MM.1S (cell line): ENCODE measurements around the gene DSCAML1.

Experiments used
- EZH2 ChIP-seq: fragments of 300-600 bp; sonication (generic); optimal IDR thresholded peaks from 2 replicates; pipeline ENCODE3; 2017; ENCODE audit warnings: low read depth, mild to moderate bottlenecking, antibody characterized with exemption, low read length, mixed read lengths
- TF ChIP-seq, protein P1 (sequence below): fragments of 300-600 bp; sonication (generic); IDR thresholded peaks from 2 replicates; pipeline ENCODE4 v1.5.1; 2016; ENCODE audit warnings: antibody characterized with exemption, low read length, mixed read lengths

DNA sequence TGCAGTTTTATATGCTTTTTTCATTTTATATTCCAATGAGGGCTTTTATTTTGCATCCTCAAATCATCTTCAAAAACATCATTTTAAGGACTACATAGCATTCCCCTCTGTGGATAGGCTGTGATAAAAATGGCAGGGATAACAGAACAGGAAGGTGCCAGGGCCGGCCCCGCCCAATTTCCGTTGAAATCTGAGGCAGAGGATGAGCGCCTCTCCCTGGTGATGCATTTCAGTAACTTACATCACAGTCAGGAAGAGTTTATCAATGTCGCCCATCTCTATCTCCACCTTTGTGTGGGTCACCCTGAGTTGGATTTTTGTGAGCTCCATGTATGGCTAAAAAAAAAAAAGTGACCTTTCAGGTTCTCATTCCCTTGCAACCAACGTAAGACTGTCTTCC lies 201.6 kb downstream of the DSCAML1 start:
- TF ChIP-seq, protein P1, sequence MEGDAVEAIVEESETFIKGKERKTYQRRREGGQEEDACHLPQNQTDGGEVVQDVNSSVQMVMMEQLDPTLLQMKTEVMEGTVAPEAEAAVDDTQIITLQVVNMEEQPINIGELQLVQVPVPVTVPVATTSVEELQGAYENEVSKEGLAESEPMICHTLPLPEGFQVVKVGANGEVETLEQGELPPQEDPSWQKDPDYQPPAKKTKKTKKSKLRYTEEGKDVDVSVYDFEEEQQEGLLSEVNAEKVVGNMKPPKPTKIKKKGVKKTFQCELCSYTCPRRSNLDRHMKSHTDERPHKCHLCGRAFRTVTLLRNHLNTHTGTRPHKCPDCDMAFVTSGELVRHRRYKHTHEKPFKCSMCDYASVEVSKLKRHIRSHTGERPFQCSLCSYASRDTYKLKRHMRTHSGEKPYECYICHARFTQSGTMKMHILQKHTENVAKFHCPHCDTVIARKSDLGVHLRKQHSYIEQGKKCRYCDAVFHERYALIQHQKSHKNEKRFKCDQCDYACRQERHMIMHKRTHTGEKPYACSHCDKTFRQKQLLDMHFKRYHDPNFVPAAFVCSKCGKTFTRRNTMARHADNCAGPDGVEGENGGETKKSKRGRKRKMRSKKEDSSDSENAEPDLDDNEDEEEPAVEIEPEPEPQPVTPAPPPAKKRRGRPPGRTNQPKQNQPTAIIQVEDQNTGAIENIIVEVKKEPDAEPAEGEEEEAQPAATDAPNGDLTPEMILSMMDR, result no peak
- TF ChIP-seq EZH2, result no peak
